ENCODE data around the gene MCCC2. TPM values are rescaled to one million over a fixed set of nuclear protein-coding genes. Genes with fewer than 3 reads are reported as not detected.
A peak's percentile ranks its signal among the peaks of the same experiment; 100 is the strongest.

The MCCC2 gene
- total and polyA plus RNA-seq, 12 donors = 53.6 to 149 (median 123) TPM

- Histone ChIP-seq H3K27ac (no peak overlapping the region), H3K36me3 (no peaks in the 10 kb centered on the region), H3K27me3 (peaks cover 0 to 30% (median 11%) of the 10 kb centered on the region in 7 donors), H3K4me3 (no peak overlapping the region), H3K4me1 (no peaks in the 10 kb centered on the region), H3K9me3 (no peaks in the 10 kb centered on the region)
- no peak for ATAC-seq
- intact Hi-C loops (cut with DNase I) = no loop called here
- WGBS, 2 donors = 71 to 75% methylated on average over 5 of the region's 5 CpGs
- DNase-seq = no peak
- no peak for TF ChIP-seq CTCF (IDR thresholded peaks at IDR 0.05)
Observed at GRCh38 chr5:71679714-71680113, 92.6 kb downstream of the MCCC2 start.

GRCh38 chr5:71680510-71680909, 93.4 kb downstream of the MCCC2 start:
- Histone ChIP-seq H3K27ac (no peak overlapping the region), H3K27me3 (peaks cover 0 to 30% (median 11%) of the 10 kb centered on the region in 7 donors), H3K4me3 (no peak overlapping the region), H3K36me3 (no peaks in the 10 kb centered on the region), H3K9me3 (no peaks in the 10 kb centered on the region), H3K4me1 (no peaks in the 10 kb centered on the region)
- ATAC-seq (no peak), DNase-seq (no peak)
- 91 to 94% methylated on average over 2 of the region's 2 CpGs for WGBS, 2 donors
- intact Hi-C loops (cut with DNase I) = no loop called here
- TF ChIP-seq CTCF (IDR thresholded peaks at IDR 0.05) = no peak

- Histone ChIP-seq H3K9me3 (peaks cover 0 to 7% (median 0%) of the 10 kb centered on the region in 11 donors), H3K36me3 (no peaks in the 10 kb centered on the region), H3K27ac (no peak overlapping the region), H3K4me3 (no peak overlapping the region), H3K27me3 (peaks cover 0 to 30% (median 11%) of the 10 kb centered on the region in 7 donors), H3K4me1 (no peaks in the 10 kb centered on the region)
- intact Hi-C loops (cut with DNase I) = no loop called here
- DNase-seq (no peak), ATAC-seq (peak in 3 of 8 donors; percentile 55 to 71 (median 67))
- no peak for TF ChIP-seq CTCF (IDR thresholded peaks at IDR 0.05)
- WGBS, 2 donors = 28 to 33% methylated on average over 3 of the region's 3 CpGs
Observed at GRCh38 chr5:71681296-71681695, 94.2 kb downstream of the MCCC2 start.

GRCh38 chr5:71684309-71684708, 97.2 kb downstream of the MCCC2 start:
- ATAC-seq = no peak
- Histone ChIP-seq H3K27ac (no peak overlapping the region), H3K4me1 (no peaks in the 10 kb centered on the region), H3K36me3 (no peaks in the 10 kb centered on the region), H3K4me3 (no peak overlapping the region), H3K27me3 (peaks cover 0 to 18% (median 11%) of the 10 kb centered on the region in 7 donors), H3K9me3 (peaks cover 0 to 13% (median 0%) of the 10 kb centered on the region in 11 donors)
- no peak for DNase-seq
- no peak for TF ChIP-seq CTCF (IDR thresholded peaks at IDR 0.05)
- intact Hi-C loops (cut with DNase I) = no loop called here
- WGBS, 2 donors = 87 to 92% methylated on average over 2 of the region's 2 CpGs

All from heart right ventricle (tissue), 16 donors.